DMS153 (cell line): Measurements from ENCODE around the gene FNDC5.

Experiments
- DNase-seq: peaks from one replicate; lab custom pipeline; 2025; lab: John Stamatoyannopoulos, UW

FNDC5 gene

DNA sequence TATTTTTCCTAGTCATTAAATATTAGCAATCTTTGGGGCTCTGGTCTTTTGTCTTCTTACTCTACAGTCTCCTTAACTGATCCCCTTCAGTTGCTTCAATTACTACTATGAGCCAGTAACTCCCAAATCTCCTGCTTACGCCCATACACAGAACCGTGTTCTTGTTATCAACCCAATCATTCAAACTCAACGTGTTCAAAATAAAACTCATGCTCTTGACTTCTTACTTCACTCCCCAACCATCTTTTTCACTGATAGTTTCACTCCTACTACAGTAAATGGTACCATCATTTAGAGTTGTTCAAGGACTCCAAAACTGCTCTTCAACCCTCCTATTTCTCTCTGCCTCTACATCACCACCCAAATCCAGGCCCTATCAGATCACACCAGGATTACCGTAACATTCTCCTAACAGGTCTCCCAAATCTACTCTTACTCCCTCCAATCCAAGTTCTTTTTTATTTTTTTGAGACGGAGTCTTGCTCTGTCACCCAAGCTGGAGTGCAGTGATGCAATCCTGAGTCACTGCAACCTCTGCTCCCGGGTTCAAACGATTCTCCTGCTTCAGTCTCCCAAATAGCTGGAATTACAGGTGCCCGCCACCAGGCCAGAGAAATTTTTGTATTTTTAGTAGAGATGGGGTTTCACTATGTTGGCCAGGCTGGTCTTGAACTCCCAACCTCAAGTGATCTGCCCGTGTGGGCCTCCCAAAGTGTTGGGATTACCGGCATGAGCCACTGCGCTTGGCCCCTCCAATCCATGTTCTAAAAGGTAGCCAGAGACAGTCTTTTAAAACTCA is 56.6 kb downstream of the FNDC5 start:
- DNase-seq, result no peak
